HG03135 (cell line): Measurements from ENCODE around the gene RNF214.

Experiments
- ATAC-seq: cut with Tn5 transposase; IDR thresholded peaks from one replicate; pipeline ENCODE4 v1.9.1; 2021; ENCODE audit warnings: mild to moderate bottlenecking, moderate library complexity; ENCODE audit not compliant: unreplicated experiment

RNF214 gene

GRCh38 chr11:117212697-117213355 lies 19.6 kb upstream of the RNF214 start:
- ATAC-seq = no peak

GRCh38 chr11:117214404-117215110 lies 17.9 kb upstream of the RNF214 start:
- no peak for ATAC-seq

- no peak for ATAC-seq
Measured at GRCh38 chr11:117217141-117218084, 15.1 kb upstream of the RNF214 start.

DNA sequence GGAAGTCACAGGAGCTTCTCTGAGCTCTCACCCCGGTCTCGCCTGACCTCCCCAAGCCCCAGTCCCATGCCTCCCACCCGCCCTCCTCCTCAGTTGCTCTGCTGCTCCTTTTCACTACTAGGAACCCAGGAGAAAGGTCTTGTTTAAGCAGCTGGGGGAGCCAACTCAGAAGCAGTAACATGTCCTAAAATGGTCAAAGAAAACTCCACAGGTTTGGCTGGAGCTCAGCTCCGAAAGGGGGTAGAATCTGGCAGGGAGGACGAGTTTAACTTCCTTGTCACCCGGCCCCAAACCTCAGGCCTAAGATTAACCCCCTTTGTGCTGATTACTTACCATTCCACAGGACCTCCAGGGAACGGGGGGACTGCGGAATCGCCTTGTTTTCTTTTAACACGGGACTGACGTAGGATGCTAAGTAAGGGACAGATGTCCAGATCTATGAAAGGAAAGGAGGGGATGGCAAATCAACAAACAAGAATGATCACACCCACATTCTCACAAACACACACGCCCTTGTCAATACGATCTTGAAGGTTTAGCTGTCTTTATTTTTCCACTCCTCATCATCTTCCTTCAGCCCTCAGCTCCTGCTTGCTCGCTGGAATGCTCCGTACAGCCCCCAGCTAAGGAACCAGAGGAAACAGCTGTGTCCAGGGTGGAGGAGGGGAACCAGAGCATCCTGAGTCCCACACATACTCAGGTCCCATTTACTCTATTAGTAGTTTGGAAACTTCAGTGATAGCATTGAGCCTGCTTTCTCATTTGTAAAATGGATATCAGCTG lies 14.1 kb upstream of the RNF214 start:
- no peak for ATAC-seq

DNA sequence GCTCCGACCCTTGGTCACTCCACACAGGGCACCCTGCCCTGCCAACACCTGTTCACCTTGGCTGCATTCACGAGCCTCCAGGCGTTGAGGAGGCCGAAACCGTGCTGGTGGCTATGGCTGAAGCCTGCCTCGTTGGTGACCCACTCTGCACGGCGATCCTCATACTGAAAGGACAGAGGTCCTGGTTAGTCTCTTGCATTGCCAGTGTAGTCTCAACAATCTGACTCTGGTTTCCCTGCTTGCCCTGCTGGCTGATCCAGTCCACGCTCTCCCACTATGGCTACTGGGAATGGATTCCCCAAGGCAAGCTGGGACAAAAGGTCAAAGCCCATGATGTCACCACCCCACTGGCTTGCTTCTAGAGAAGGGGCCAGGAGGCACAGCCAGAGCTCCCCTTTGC lies 13.5 kb upstream of the RNF214 start:
- ATAC-seq = no peak

DNA sequence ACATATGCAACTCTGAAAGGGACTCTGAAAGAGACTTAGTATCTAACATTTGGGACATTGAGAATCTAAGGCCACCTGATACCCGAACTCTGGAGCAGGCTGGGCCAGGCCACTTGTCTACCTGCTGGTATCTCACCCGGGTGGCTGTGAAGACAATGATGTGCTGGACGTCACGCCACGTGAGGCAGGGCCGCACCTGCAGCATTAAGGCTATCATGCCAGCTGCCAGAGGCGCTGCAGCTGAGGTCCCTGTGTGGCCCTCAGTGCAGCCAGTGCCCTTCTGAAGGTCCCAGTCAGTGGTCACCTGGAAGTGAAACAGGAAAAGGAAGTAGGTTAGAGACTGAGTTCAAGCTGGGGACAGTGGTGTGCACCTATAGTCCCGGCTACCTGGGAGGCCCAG lies 13.0 kb upstream of the RNF214 start:
- no peak for ATAC-seq

DNA sequence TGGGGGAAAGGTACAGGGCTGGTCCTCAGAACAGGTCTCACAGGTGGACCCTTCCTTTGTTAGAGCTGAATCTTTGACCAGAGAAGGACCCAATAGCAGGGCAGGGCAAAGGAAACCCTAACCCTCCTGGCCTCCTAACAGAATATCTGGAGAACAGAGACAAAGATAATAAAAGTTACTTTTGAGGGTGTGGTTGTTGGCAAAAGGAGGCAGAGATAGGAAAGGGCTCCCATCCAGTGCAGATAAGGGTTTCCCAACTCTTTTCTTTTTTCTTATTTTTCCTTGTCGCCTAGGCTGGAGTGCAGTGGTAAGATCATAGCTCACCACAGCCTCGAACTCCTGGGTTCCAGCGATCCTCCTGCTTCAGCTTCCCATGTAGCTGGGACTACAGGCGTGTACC lies 12.5 kb upstream of the RNF214 start:
- no peak for ATAC-seq

GRCh38 chr11:117220568-117220967 lies 11.9 kb upstream of the RNF214 start:
- no peak for ATAC-seq

GRCh38 chr11:117220999-117221774 lies 11.3 kb upstream of the RNF214 start:
- ATAC-seq = no peak

GRCh38 chr11:117221775-117222517 lies 10.5 kb upstream of the RNF214 start:
- no peak for ATAC-seq

DNA sequence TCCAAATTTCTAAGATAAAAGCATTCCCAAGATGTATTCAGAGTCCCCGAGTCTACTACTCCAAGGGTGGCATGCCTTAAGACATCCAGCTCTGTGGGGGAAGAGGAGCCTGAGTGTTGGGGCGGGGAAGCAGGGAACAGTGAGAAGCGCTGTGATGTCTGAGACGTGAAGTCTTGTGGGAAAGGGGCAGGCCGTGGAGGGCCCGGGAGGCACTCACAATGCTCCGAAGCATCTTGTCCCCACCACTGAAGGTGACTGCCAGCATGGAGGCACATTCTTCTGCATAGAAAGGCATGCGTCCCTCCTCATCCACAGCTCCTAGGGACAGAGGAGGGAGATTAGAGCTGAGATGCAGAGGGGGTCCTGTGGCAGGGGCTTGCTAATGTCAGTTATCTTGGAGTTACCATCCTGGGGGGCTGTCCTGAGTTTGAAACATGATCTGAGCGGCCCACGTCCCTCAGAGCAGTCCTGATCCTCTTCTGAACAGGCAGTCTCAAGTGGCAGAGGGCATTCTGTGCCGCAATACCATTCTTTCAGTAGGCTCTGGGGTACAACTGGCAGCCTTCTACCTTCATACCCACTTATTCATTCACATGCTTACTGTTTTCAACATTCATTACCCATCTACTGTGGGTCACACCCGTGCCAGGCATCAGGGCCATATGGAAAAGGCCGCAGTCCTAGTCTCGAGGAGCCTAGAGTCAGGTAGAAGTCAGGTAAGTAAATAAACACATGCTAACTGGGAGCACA lies 9.3 kb upstream of the RNF214 start:
- ATAC-seq = no peak

- no peak for ATAC-seq
Measured at GRCh38 chr11:117223741-117224689, 8.5 kb upstream of the RNF214 start.

GRCh38 chr11:117225553-117226170 lies 6.8 kb upstream of the RNF214 start:
- no peak for ATAC-seq

GRCh38 chr11:117226388-117227385 lies 5.8 kb upstream of the RNF214 start:
- ATAC-seq = no peak

- ATAC-seq = no peak
Measured at GRCh38 chr11:117228091-117228490, 4.4 kb upstream of the RNF214 start.

GRCh38 chr11:117229411-117229810 lies 3.1 kb upstream of the RNF214 start:
- ATAC-seq = no peak
